22Rv1 (cell line): ENCODE results near the gene FADS2.

Experiments
- CTCF ChIP-seq: fragments of 450-650 bp; IDR thresholded peaks from 2 replicates; pipeline ENCODE4 v1.5.1; 2017; ENCODE audit warnings: mild to moderate bottlenecking
- ZFX ChIP-seq: fragments of 450-650 bp; IDR thresholded peaks from 2 replicates; pipeline ENCODE4 v1.6.1; 2017; ENCODE audit warnings: antibody characterized with exemption, borderline replicate concordance

DNA sequence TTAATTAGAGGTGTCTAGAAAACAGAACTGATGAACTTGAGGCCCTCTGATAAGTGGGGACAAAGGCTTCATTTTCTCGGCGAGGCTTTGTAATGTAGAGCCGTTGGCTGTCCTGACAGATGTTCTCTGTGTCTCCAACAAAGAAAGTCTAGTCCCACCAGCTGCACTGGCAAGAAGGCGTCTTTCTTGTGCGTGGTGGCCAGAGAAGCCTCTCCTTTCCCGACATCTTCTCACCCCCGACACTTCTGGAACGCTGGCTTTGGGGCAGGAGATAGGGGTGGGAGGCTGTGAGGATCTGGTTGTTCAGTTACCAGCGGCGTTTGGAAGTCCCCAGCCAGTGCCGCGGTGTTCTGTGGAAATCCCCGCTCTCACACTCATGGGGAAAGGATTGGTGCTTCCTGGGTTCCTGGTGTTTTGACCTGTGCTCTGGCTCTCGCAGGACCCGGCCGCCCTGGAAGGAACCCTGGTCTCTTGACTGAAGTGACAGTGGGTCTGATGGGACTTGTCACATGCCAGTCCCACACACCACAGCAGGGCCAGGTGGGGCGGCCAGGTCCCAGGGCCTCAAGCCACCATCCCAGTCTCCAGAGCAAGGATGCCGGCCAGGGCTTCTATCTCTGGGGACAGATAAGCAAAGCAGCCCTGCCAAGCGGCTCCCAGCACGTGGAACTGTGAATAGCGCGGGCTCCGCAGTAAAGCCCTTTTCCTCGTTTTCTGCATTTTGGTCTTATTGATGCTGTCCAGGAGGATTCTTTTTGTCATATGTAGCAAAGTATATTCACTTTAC is 23.2 kb downstream of the FADS2 start:
- no peak for TF ChIP-seq CTCF
- TF ChIP-seq ZFX, result no peak
